ENCODE measurements around the gene ISG20L2. TPM values are rescaled to one million over a fixed set of nuclear protein-coding genes. Genes with fewer than 3 reads are reported as not detected.
A peak's percentile ranks its signal among the peaks of the same experiment; 100 is the strongest.

Gene ISG20L2
- polyA plus RNA-seq, 2 of the 4 experiments (the other 2 are of a cell fraction), result 29.6 to 42.5 TPM

- FAIRE-seq, result no peak
- 0 out of 3 replicates have a peak overlapping the region, but pooled peaks have one; percentile 13 for H3K4me2 ChIP-seq
- no peak overlapping the region for H3K4me3 ChIP-seq
- CTCF ChIA-PET, result interaction anchor here (0.9 to 52.1 kb wide), 11 partner anchors 9 to 244 kb away, joined by 3 to 2258 read pairs (median 9); partner anchors contain the start of genes CRABP2, HAPLN2, HDGF and ISG20L2
- WGBS (ENCODE audit: missing lambda C conversion rate), result 43% methylated on average over 5 of the region's 5 CpGs
- H3K9me3 ChIP-seq, result no peaks in the 10 kb centered on the region
- H3K27ac ChIP-seq, result peak overlapping the region in 1 of 2 experiments; percentile 63; a peak in 3 of 6 replicates
- TF ChIP-seq PHF8 (IDR thresholded peaks at IDR 0.05; ENCODE audit: borderline replicate concordance, low read depth), result no peak
- peak in 1 of 2 experiments; percentile 38; a peak in 2 of 5 replicates for TF ChIP-seq RAD21 (conservative IDR thresholded peaks at IDR 0.05 in 1 of 2, IDR thresholded peaks at IDR 0.05 in 1 of 2)
- no peak for DNase-seq (ENCODE audit: low read depth in 1 of 2, low spot score in 1 of 2)
- peaks cover 16% of the 10 kb centered on the region for H3K4me1 ChIP-seq
- POLR2A ChIA-PET, result no interaction called here
- ATAC-seq, result peak in 1 of 2 experiments; percentile 36; a peak in 1 of 6 replicates
These were observed 44.3 kb downstream of the ISG20L2 start for GRCh38 chr1:156684227-156684782.

DNA sequence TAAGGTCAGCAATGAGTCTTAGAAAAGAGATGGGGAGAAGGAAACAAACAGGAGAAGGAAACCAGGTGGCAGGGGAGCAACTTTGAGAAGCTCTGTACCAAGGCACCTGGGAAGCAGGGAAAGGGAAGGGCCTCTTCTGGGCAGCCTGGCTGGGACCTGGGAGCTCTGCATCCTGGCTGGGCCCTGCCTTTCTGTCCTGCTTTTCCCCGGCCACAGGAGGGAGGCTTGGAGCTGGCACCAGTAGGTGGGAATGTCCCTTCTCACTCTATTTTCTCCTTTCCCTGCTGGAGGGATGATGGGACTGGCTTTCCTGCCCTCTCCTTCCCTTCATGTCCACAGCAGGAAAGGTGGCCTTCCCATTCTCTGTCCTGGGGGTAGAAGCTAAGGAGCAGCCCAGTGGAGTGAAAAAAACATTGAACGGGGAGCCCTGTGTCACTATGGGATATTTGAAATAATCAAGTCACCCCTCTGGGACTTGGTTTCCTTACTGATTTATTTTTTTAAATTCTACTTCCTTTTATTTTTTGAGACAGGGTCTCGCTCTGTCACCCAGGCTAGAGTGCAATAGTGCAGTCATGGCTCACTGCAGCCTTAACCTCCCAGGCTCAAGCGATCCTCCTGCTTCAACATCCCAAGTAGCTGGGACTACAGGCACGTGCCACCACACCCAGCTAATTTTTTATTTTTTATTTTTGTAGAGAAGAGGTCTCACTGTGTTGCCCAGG, 46.2 kb downstream of the ISG20L2 start:
- no peak overlapping the region for H3K4me3 ChIP-seq
- peaks cover 22% of the 10 kb centered on the region for H3K4me1 ChIP-seq
- WGBS (ENCODE audit: missing lambda C conversion rate), result 69% methylated on average over 5 of the region's 5 CpGs
- H3K4me2 ChIP-seq, result no peak overlapping the region
- H3K9me3 ChIP-seq, result no peaks in the 10 kb centered on the region
- TF ChIP-seq HOXA7 (CRISPR knock-in tag; IDR thresholded peaks at IDR 0.05), result no peak
- no peak for TF ChIP-seq CHD2 (IDR thresholded peaks at IDR 0.05; ENCODE audit: low read length, partially characterized antibody)
- TF ChIP-seq MAFK (IDR thresholded peaks at IDR 0.05; ENCODE audit: partially characterized antibody), result no peak
- no peak for TF ChIP-seq MYC (IDR thresholded peaks at IDR 0.05; ENCODE audit: borderline replicate concordance, low read length)
- no peak for TF ChIP-seq RAD21 (conservative IDR thresholded peaks at IDR 0.05 in 1 of 2, IDR thresholded peaks at IDR 0.05 in 1 of 2)
- TF ChIP-seq ESRRA (IDR thresholded peaks at IDR 0.05; ENCODE audit: borderline replicate concordance, low read length), result no peak
- no peak for TF ChIP-seq KDM5A (IDR thresholded peaks at IDR 0.05)
- TF ChIP-seq RCOR1 (IDR thresholded peaks at IDR 0.05; ENCODE audit: low read depth, low read length), result no peak
- no peak for TF ChIP-seq EHF (CRISPR knock-in tag; IDR thresholded peaks at IDR 0.05)
- no peak for TF ChIP-seq CBX2 (IDR thresholded peaks at IDR 0.05; ENCODE audit: borderline replicate concordance, low read depth)
- no peak for TF ChIP-seq EP300 (IDR thresholded peaks at IDR 0.05)
- TF ChIP-seq EHMT2 (IDR thresholded peaks at IDR 0.05; ENCODE audit: low read depth), result no peak
- FAIRE-seq (no peak), ATAC-seq (peak; percentile 65 to 70; a peak in 5 of 6 replicates), DNase-seq (ENCODE audit: low read depth in 1 of 2, low spot score in 1 of 2) (no peak)
- POLR2A ChIA-PET, result no interaction called here
- CTCF ChIA-PET, result interaction anchor here (0.6 to 52.1 kb wide), 8 partner anchors 8 to 245 kb away, joined by 3 to 2258 read pairs (median 106); partner anchors contain the start of genes CRABP2, HAPLN2, ISG20L2 and METTL25B
- H3K27ac ChIP-seq, result no peak overlapping the region

DNA sequence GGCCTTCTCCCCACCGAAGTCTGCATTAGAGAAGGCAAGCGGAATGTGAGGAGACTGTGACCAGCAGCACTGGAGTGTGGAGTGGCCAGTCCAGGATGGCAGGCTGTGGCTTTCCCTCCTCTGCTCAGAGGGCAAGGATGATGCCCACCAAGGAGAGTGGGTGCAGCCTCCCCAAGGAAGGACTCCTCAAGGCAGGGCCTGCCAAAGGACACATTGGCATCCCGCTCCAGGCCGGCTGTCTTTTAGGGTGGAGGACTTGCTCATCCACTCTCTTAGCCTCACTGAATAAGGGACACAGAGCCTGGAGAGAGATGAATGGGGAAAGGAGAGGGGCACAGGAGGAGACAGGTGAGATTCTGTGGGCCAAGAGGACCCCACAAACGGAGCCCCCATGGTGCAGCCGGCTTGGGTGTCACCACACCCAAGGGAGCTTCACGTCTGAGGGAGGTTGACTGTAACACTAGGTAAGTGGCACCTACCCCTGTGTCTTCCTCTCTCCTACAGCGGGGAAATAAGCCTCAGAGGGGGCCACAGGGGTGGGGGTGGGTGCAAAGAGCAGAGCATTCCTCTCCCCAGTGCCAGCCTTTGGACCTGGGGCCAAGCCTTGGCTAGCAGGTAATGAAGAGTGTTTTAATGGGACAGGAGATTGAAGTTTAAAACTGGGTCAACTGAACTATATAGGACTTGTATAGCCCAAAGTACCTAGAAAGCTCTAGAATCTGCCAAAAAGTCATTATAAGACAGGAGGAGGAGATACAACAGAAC, 47.2 kb downstream of the ISG20L2 start:
- WGBS (ENCODE audit: missing lambda C conversion rate), result 70% methylated on average over 8 of the region's 8 CpGs
- no peak overlapping the region for H3K4me2 ChIP-seq
- H3K9me3 ChIP-seq, result no peaks in the 10 kb centered on the region
- ChIA-PET CTCF (interaction anchor here (1.2 to 52.1 kb wide), 6 partner anchors 9 to 246 kb away, joined by 3 to 2258 read pairs (median 302); partner anchors contain the start of genes CRABP2, HAPLN2, ISG20L2 and METTL25B), POLR2A (no interaction called here)
- no peak for ATAC-seq
- no peak for FAIRE-seq
- no peak overlapping the region for H3K27ac ChIP-seq
- H3K4me3 ChIP-seq, result no peak overlapping the region
- DNase-seq (ENCODE audit: low read depth in 1 of 2, low spot score in 1 of 2), result no peak
- H3K4me1 ChIP-seq, result peaks cover 23% of the 10 kb centered on the region
- no peak for TF ChIP-seq MAFK (IDR thresholded peaks at IDR 0.05; ENCODE audit: partially characterized antibody)
- no peak for TF ChIP-seq MYC (IDR thresholded peaks at IDR 0.05; ENCODE audit: borderline replicate concordance, low read length)

GRCh38 chr1:156680056-156680455, 48.5 kb downstream of the ISG20L2 start:
- DNase-seq (ENCODE audit: low read depth in 1 of 2, low spot score in 1 of 2) (no peak), FAIRE-seq (no peak), ATAC-seq (no peak)
- CTCF ChIA-PET, result interaction anchor here (0.7 to 52.1 kb wide), 6 partner anchors 10 to 247 kb away, joined by 3 to 2258 read pairs (median 302); partner anchors contain the start of genes CRABP2, HAPLN2, ISG20L2 and METTL25B
- WGBS (ENCODE audit: missing lambda C conversion rate), result 28% methylated on average over 2 of the region's 2 CpGs
- Histone ChIP-seq H3K4me3 (no peak overlapping the region), H3K9me3 (no peaks in the 10 kb centered on the region), H3K27ac (no peak overlapping the region), H3K4me1 (peaks cover 20% of the 10 kb centered on the region), H3K4me2 (no peak overlapping the region)
- TF ChIP-seq ZSCAN20 (CRISPR knock-in tag; IDR thresholded peaks at IDR 0.05) (no peak), EHMT2 (IDR thresholded peaks at IDR 0.05; ENCODE audit: low read depth) (no peak), EP300 (IDR thresholded peaks at IDR 0.05) (no peak), SREBF2 (IDR thresholded peaks at IDR 0.05) (no peak), PHF8 (IDR thresholded peaks at IDR 0.05; ENCODE audit: borderline replicate concordance, low read depth) (no peak), TP53 (CRISPR knock-in tag; IDR thresholded peaks at IDR 0.05) (no peak), RARB (CRISPR knock-in tag; IDR thresholded peaks at IDR 0.05) (no peak), FOSL2 (IDR thresholded peaks at IDR 0.05) (no peak), FOSL2 (CRISPR knock-in tag; IDR thresholded peaks at IDR 0.05) (no peak), NR3C1 (IDR thresholded peaks at IDR 0.05) (no peak), KDM5A (IDR thresholded peaks at IDR 0.05) (no peak)
- TF ChIP-seq, protein P1, sequence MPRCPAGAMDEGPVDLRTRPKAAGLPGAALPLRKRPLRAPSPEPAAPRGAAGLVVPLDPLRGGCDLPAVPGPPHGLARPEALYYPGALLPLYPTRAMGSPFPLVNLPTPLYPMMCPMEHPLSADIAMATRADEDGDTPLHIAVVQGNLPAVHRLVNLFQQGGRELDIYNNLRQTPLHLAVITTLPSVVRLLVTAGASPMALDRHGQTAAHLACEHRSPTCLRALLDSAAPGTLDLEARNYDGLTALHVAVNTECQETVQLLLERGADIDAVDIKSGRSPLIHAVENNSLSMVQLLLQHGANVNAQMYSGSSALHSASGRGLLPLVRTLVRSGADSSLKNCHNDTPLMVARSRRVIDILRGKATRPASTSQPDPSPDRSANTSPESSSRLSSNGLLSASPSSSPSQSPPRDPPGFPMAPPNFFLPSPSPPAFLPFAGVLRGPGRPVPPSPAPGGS (IDR thresholded peaks at IDR 0.05), result no peak
- POLR2A ChIA-PET, result no interaction called here

Data from A549 (cell line).